ENCODE measurements around the gene VASH1.

Gene VASH1

GRCh38 chr14:76753541-76754198 lies 7.6 kb upstream of the VASH1 start:
- H3K27ac ChIP-seq (replicated peaks) = no peak overlapping the region
- DNase-seq (ENCODE audit: low read depth in 1 of 2, low spot score in 1 of 2) = no peak
- TF ChIP-seq GABPA (IDR thresholded peaks at IDR 0.05; ENCODE audit: low read depth) = no peak
- no peak for TF ChIP-seq CTCF (IDR thresholded peaks at IDR 0.05; ENCODE audit: insufficient read depth, low read length)
- no peak for TF ChIP-seq SPI1 (IDR thresholded peaks at IDR 0.05; ENCODE audit: borderline replicate concordance, low read depth)
- no peak for TF ChIP-seq REST (IDR thresholded peaks at IDR 0.05; ENCODE audit: insufficient replicate concordance, low read depth)
- TF ChIP-seq POLR2AphosphoS5 (IDR thresholded peaks at IDR 0.05; ENCODE audit: low read depth) = no peak
- H3K27me3 ChIP-seq (ENCODE audit: insufficient read depth, poor library complexity, severe bottlenecking) = no peaks in the 10 kb centered on the region
- H3K4me3 ChIP-seq (replicated peaks; ENCODE audit: insufficient read depth, low read length) = no peak overlapping the region

GRCh38 chr14:76754586-76754985 lies 6.7 kb upstream of the VASH1 start:
- DNase-seq (ENCODE audit: low read depth in 1 of 2, low spot score in 1 of 2) = no peak
- no peak for TF ChIP-seq REST (IDR thresholded peaks at IDR 0.05; ENCODE audit: insufficient replicate concordance, low read depth)
- no peak for TF ChIP-seq CTCF (IDR thresholded peaks at IDR 0.05; ENCODE audit: insufficient read depth, low read length)
- no peak for TF ChIP-seq SPI1 (IDR thresholded peaks at IDR 0.05; ENCODE audit: borderline replicate concordance, low read depth)
- no peak for TF ChIP-seq POLR2AphosphoS5 (IDR thresholded peaks at IDR 0.05; ENCODE audit: low read depth)
- no peak for TF ChIP-seq GABPA (IDR thresholded peaks at IDR 0.05; ENCODE audit: low read depth)
- H3K4me3 ChIP-seq (replicated peaks; ENCODE audit: insufficient read depth, low read length) = no peak overlapping the region
- no peak overlapping the region for H3K27ac ChIP-seq (replicated peaks)
- H3K27me3 ChIP-seq (ENCODE audit: insufficient read depth, poor library complexity, severe bottlenecking) = no peaks in the 10 kb centered on the region

- Histone ChIP-seq H3K27ac (replicated peaks) (no peak overlapping the region), H3K27me3 (ENCODE audit: insufficient read depth, poor library complexity, severe bottlenecking) (no peaks in the 10 kb centered on the region), H3K4me3 (replicated peaks; ENCODE audit: insufficient read depth, low read length) (no peak overlapping the region)
- no peak for DNase-seq (ENCODE audit: low read depth in 1 of 2, low spot score in 1 of 2)
- no peak for TF ChIP-seq SPI1 (IDR thresholded peaks at IDR 0.05; ENCODE audit: borderline replicate concordance, low read depth)
- no peak for TF ChIP-seq REST (IDR thresholded peaks at IDR 0.05; ENCODE audit: insufficient replicate concordance, low read depth)
- no peak for TF ChIP-seq POLR2AphosphoS5 (IDR thresholded peaks at IDR 0.05; ENCODE audit: low read depth)
- no peak for TF ChIP-seq GABPA (IDR thresholded peaks at IDR 0.05; ENCODE audit: low read depth)
- TF ChIP-seq CTCF (IDR thresholded peaks at IDR 0.05; ENCODE audit: insufficient read depth, low read length) = no peak
These were observed 5.5 kb upstream of the VASH1 start for GRCh38 chr14:76755610-76756370.
